GM18519 (cell line): ENCODE measurements around the gene GPR146.
A peak's percentile ranks its signal among the peaks of the same experiment; 100 is the strongest.
"Not testable (repeated sequence)": the region's sequence is repeated elsewhere in the genome, so short reads cannot be mapped to it uniquely, and the experiment has no call there.

ENCODE experiments used
- ATAC-seq: cut with Tn5 transposase; IDR thresholded peaks from one replicate; pipeline ENCODE4 v1.9.1; 2021; ENCODE audit warnings: mild to moderate bottlenecking, moderate library complexity; ENCODE audit not compliant: unreplicated experiment, low FRiP score

The GPR146 gene

GRCh38 chr7:1024876-1025742 is 19.2 kb upstream of the GPR146 start:
- ATAC-seq: no peak

DNA sequence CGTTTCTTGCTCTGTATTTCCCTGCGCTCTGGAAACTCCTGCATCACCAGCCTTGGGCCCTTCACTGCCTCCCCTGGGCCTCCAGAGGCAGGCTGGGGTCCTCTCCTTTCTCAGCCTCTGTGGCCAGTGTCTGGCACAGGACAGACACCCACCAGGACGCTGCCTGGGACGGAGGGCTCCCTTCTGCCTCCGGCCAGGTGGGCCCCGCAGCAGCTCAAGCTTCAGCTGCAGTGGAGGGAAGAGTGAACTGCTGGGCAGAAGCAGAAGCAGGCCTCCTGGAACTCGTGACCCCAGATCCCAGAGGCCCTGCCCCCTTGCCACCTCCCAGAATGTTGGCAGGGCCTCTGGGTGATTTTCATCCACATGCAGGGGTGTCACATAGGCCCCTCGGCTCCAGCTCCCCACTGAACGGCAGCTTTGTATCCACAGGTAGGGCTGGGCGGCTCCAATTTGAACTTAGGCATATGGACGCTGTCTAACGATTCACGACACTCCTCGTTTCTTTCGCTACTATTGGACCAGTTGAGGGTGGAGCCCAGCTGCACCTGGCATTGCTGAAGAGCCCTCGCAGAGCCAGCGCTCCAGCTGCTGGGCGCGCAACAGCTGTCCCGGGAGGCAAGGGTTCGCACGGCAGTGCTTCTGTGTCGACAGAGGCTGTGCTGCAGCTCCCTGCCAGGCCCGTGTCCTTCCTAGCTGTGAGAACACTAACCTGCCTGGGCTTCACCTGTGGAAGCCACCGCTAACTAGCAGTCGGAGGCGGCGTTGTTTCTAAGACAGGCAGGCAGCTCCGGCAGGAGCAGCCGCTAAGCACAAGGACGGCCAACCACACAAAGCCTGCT is 18.4 kb upstream of the GPR146 start:
- no peak for ATAC-seq

DNA sequence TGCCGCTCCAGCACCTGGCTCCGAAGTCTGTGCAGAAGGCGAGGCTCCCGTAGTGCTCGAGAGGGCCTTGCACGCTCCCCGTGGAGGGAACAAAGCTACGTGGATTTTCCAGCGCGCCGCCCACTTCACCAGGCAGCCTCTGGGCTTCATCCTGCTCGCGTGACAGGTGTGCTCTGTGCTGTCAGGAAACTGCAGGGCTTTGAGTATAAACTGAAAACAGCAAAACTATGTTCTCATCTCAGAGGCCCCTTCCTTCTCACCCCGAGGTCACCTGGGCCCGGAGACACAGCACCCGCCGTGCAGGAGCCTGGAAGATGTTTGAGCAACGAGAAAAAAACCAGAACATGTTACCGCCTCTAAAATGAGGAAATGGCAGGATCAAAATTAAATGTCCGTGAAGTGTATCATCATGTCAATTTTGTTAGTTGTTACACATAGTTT is 17.6 kb upstream of the GPR146 start:
- no peak for ATAC-seq

GRCh38 chr7:1027242-1028043 is 16.9 kb upstream of the GPR146 start:
- ATAC-seq: no peak

GRCh38 chr7:1028044-1028770 is 16.1 kb upstream of the GPR146 start:
- peak; percentile 50 for ATAC-seq

DNA sequence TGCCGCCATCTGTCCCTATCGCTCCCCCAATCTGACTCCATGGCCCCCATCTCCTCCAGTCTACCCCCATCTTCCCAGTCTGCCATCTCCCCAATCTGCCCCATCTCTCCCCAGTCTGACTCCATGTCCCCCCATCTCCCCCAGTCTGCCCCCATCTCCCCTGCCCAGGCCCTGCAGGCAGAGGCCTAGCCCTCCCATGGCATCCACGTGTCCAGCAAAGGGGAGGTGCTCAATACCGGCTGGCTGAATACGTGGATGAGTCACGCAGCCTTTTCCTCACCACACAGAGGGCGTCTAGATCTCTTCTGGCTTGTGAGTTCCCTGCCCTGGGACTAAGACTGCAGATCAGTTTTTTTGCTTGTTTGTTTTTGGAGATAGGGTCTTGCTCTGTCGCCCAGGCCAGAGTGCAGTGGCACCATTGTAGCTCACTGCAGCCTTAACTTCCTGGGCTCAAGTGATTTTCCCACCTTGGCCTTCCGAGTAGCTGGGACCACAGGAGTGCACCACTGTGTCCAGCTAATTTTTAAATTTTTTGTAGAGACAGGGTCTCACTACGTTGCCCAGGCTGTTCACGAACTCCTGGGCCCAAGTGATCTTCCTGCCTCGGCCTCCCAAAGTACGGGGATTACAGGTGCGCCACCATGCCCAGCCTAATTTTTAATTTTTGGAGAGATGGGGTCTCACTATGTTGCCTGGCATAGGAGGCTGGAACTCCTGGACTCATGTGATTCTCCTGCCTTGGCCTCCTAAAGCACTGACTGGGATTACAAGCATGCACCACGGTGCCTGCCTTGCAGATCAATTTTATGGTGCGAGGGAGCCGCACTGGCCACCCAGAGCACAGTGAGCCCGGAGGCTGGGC is 15.3 kb upstream of the GPR146 start:
- no peak for ATAC-seq

DNA sequence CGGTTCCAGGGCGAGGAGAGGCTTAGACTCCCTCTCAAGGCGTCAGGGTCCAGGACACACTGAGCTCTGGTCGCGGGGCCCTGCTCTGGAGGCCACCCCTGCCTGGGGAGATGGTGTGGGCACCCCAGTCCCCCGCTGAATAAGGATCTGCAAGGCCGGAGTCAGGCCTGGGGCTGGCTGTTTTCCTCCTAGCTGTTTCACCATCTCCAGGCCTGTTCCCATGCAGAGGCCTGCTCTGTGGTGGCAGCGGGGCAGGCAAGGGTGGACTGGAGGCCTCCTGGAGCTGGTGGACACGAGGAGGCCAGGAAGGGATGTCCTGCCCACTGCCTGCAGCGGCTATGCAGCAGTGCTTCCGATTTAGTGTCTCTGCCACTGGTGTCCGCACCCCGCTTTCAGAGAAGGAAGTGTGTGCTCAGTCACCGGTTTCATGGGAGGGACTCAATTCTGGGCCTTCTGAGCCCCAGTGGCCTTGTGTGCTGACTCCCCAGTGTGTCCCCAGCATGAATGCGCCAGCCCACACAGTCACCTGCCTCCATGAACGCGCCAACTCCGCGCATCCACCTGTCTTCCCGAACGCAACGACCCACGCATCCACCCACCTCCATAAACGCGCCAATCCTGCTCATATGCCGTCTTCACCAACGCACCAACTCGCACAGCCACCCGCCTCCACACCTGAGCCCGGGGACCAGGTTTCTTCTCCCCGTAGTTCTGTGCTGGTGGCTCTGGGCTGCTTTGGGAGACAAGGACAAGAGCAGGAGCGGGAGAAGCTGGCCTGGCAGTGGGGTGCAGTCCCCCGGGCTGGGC is 14.5 kb upstream of the GPR146 start:
- no peak for ATAC-seq

GRCh38 chr7:1030444-1031070 is 13.8 kb upstream of the GPR146 start:
- no peak for ATAC-seq

- ATAC-seq: no peak
Observed at GRCh38 chr7:1031716-1032455, 12.5 kb upstream of the GPR146 start.

- ATAC-seq: no peak
Observed at GRCh38 chr7:1032536-1033181, 11.7 kb upstream of the GPR146 start.

DNA sequence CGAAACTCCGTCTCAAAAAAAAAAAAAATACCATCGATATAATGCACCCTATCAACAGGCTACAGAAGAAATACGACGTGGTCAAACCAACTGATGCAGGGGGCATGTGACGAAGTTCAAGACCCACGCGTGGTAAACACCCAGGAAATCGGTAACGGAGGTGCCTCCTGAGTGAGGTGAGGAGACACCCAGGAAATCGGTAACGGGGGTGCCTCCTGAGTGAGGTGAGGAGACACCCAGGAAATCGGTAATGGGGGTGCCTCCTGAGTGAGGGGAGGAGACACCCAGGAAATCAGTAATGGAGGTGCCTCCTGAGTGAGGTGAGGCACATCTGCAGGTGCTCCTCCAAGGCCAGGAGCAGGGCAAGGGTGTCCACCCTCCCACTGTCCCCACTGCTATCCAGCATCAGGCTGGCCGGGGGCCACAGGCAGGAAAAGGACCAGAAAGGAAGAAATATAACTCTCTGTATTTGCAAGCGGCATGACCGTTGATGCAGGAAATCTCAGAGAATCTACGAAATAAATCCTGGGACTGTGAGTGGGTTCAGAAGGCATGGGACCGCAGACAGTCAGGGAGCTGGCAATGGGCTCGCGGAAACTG is 10.7 kb upstream of the GPR146 start:
- ATAC-seq: no peak

- not testable (repeated sequence) for ATAC-seq
Observed at GRCh38 chr7:1034769-1035168, 9.6 kb upstream of the GPR146 start.

DNA sequence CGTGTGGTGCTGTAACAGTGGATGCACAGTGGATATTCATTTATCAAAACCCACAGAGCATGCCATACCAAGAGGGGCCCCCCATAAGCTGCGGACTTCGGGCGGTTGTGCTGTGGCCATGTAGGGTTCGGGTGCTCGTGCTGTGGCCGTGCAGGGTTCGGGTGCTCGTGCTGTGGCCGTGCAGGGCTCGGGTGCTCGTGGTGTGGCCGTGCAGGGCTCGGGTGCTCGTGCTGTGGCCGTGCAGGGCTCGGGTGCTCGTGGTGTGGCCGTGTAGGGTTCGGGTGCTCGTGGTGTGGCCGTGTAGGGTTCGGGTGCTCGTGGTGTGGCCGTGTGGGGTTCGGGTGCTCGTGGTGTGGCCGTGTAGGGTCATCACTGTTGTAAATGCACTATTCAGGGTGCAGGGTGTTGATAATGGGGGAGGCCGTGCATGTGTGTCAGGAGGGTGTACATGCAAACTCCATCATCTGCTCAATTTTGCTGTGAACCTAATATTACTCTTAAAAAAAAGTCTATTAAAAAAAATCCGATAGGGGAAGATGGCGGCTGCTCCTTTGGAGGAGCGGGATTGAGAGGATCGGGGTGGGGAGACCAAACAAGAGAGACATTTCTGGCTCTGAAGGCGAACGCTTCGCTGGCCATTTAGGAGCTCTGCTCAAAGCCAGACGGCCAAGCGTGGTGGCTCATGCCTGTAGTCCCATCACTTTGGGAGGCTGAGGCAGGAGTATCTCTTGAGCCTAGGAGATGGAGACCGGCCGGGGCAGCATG is 8.0 kb upstream of the GPR146 start:
- ATAC-seq: not testable (repeated sequence)

DNA sequence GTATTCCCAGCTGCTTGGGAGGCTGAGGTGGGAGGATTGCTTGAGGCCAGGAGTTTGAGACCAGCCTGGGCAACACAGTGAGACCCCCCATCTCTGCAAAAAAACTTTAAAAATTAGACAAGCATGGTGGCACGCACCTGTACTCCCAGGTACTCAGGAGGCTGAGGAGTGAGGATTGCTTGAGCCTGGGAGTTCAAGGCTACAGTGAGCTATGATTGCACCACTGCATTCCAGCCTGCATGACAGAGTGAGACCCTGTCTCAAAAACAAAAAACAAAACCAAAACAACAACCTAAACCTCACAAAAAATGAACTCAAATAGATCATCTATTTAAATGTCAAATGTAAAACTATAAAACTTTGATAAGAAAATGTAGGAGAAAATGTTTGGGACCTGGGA is 4.1 kb upstream of the GPR146 start:
- not testable (repeated sequence) for ATAC-seq

DNA sequence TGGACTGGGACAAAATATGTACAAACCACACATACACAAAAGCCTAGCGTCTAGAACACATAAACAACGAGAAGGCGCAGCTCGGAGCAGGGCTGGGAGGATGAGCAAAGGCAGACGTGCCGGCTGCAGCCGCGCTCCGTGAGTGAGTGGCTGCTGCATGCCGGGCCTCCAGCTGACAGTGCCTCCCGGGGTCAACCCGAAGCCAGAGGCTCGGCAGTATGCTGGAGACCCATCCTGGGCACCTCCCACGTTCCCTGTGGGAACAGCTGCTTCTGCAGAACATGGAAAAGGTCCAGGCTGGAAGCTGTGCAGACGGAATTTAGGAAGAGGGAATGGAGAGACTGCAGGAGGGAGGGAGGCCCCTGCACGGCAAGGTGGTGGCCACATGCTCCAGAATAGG is 3.6 kb upstream of the GPR146 start:
- ATAC-seq: no peak
